Testis (tissue), 3 donors: ENCODE data around the gene ATG5. TPM values are rescaled to one million over a fixed set of nuclear protein-coding genes. Genes with fewer than 3 reads are reported as not detected.

Experiments used
- DNase-seq: peaks from one replicate; pipeline ENCODE4 v3.0.0-alpha.2; 2019
- H3K27ac ChIP-seq, 2 donors: fragments of 200-600 bp; sonication (generic); one replicate each; pipeline ENCODE4 v1.5.1; 2019
- H3K27me3 ChIP-seq: fragments of 200-600 bp; sonication (generic); one replicate; pipeline ENCODE4 v1.5.1; 2019
- H3K36me3 ChIP-seq: fragments of 200-600 bp; sonication (generic); one replicate; pipeline ENCODE4 v1.5.1; 2017; ENCODE audit warnings: low read depth; ENCODE audit errors: missing control alignments
- H3K4me1 ChIP-seq: fragments of 200-600 bp; sonication (generic); one replicate; pipeline ENCODE4 v1.5.1; 2019
- H3K4me3 ChIP-seq, 2 donors: fragments of 200-600 bp; sonication (generic); one replicate each; pipeline ENCODE4 v1.5.1; 2017 to 2019
- H3K9me3 ChIP-seq: fragments of 200-600 bp; sonication (generic); one replicate; pipeline ENCODE4 v1.5.1; 2017
- CTCF ChIP-seq, 3 experiments: fragments of 450-650 bp in 2 of 3; fragments of 200-600 bp in 1 of 3; sonication (generic) in 1 of 3; IDR thresholded peaks; one replicate each; pipeline ENCODE4 v1.5.1; 2016 to 2019; ENCODE audit warnings: antibody characterized with exemption in 3 of 3, mild to moderate bottlenecking in 2 of 3, moderate library complexity in 1 of 3
- POLR2A ChIP-seq: fragments of 450-650 bp; IDR thresholded peaks from one replicate; pipeline ENCODE4 v1.6.1; 2017; ENCODE audit warnings: antibody characterized with exemption, mild to moderate bottlenecking, moderate library complexity
- WGBS, 2 donors: methylation state at CpG; one replicate each; pipeline ENCODE4 v1.1.5; 2018; 5-methylcytosine and 5-hydroxymethylcytosine counted together
- intact Hi-C: fragments of 100-400 bp; cut with DNase I; formaldehyde crosslinking; loops from one replicate; pipeline ENCODE4 v1.15.1; 2023; ENCODE audit warnings: low total_unique reads
- polyA plus RNA-seq: library from polyadenylated mRNA; stranded (reverse); fragments of 350-450 nt; fragmentation: Illumina TruSeq; extraction: RNeasy Lipid Tissue Mini Kit (QIAGEN cat#74804); gene quantifications from one replicate; pipeline ENCODE4 v1.2.3, GENCODE V29; 2014; ENCODE audit warnings: low read depth, low replicate concordance; ENCODE audit not compliant: insufficient read depth
- total RNA-seq, 2 donors: library from RNA; depleted of rRNA; stranded (reverse); fragments of >200 nt; gene quantifications; one replicate each; pipeline ENCODE4 v1.2.3, GENCODE V29; 2016

Gene ATG5
- total and polyA plus RNA-seq, 3 donors from 2014 or later, result 21.5 to 34.9 (median 27.6) TPM

GRCh38 chr6:106162921-106163320, 162.6 kb downstream of the ATG5 start:
- H3K9me3 ChIP-seq, result no peaks in the 10 kb centered on the region
- no peak for DNase-seq

DNA sequence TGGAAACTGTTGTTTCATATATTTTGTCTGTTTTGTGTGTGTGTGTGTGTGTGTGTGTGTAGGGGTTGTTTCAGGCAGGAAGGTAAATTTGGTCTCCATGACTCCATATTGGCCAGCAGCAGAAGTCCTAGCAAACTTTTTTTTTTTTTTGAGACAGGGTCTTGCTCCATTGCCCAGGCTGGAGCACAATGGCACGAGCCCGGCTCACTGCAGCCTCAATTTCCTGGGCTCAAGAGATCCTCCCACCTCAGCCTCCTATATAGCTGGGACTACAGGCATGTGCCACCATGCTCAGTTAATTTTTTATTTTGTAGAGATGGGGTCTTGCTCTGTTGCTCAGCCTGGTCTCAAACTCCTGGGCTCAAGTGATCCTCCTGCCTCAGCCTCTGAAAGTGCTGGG, 163.7 kb downstream of the ATG5 start:
- Histone ChIP-seq H3K36me3 (no peaks in the 10 kb centered on the region), H3K9me3 (no peaks in the 10 kb centered on the region), H3K27me3 (no peaks in the 10 kb centered on the region), H3K4me1 (peaks cover 4% of the 10 kb centered on the region), H3K4me3 (no peak overlapping the region), H3K27ac (no peak overlapping the region)
- no peak for DNase-seq
- TF ChIP-seq POLR2A (no peak), CTCF (IDR thresholded peaks at IDR 0.05) (no peak)
- intact Hi-C loops, result no loop called here
- 94 to 96% methylated on average over 2 of the region's 2 CpGs for WGBS, 2 donors

More at GRCh38 chr6:106162921-106163320, 162.6 kb downstream of the ATG5 start:
- Histone ChIP-seq H3K27me3 (no peaks in the 10 kb centered on the region), H3K36me3 (no peaks in the 10 kb centered on the region), H3K27ac (no peak overlapping the region), H3K4me1 (no peaks in the 10 kb centered on the region), H3K4me3 (no peak overlapping the region)
- WGBS, 2 donors, result 82 to 91% methylated on average over 4 of the region's 4 CpGs
- intact Hi-C loops, result no loop called here
- TF ChIP-seq CTCF (IDR thresholded peaks at IDR 0.05) (no peak), POLR2A (no peak)

- intact Hi-C loops, result no loop called here
- no peaks in the 10 kb centered on the region for H3K36me3 ChIP-seq
- no peak for DNase-seq
- no peaks in the 10 kb centered on the region for H3K9me3 ChIP-seq
- H3K4me3 ChIP-seq, result no peak overlapping the region
- no peaks in the 10 kb centered on the region for H3K27me3 ChIP-seq
- WGBS, 2 donors, result 88 to 94% methylated on average over 3 of the region's 3 CpGs
- TF ChIP-seq POLR2A, result no peak
- TF ChIP-seq CTCF (IDR thresholded peaks at IDR 0.05), result no peak
- no peak overlapping the region for H3K27ac ChIP-seq
- H3K4me1 ChIP-seq, result peaks cover 8% of the 10 kb centered on the region
Measured at GRCh38 chr6:106161311-106161874, 164.2 kb downstream of the ATG5 start.

- TF ChIP-seq CTCF (IDR thresholded peaks at IDR 0.05) (no peak), POLR2A (no peak)
Measured at GRCh38 chr6:106160189-106160588, 165.4 kb downstream of the ATG5 start.

GRCh38 chr6:106159531-106159940, 166.0 kb downstream of the ATG5 start:
- Histone ChIP-seq H3K9me3 (no peaks in the 10 kb centered on the region), H3K27ac (no peak overlapping the region), H3K27me3 (no peaks in the 10 kb centered on the region), H3K4me1 (peaks cover 8% of the 10 kb centered on the region), H3K36me3 (no peaks in the 10 kb centered on the region), H3K4me3 (no peak overlapping the region)
- no peak for DNase-seq
- 94 to 95% methylated on average over 5 of the region's 5 CpGs for WGBS, 2 donors
- TF ChIP-seq POLR2A, result no peak
- TF ChIP-seq CTCF (IDR thresholded peaks at IDR 0.05), result no peak
- intact Hi-C loops, result no loop called here

More at GRCh38 chr6:106160189-106160588, 165.4 kb downstream of the ATG5 start:
- H3K9me3 ChIP-seq, result no peaks in the 10 kb centered on the region
- WGBS, 2 donors, result 77 to 96% methylated on average over 3 of the region's 3 CpGs
- no peaks in the 10 kb centered on the region for H3K27me3 ChIP-seq
- no peak overlapping the region for H3K27ac ChIP-seq
- H3K36me3 ChIP-seq, result no peaks in the 10 kb centered on the region
- peaks cover 8% of the 10 kb centered on the region for H3K4me1 ChIP-seq
- no peak for DNase-seq
- no peak overlapping the region for H3K4me3 ChIP-seq
- intact Hi-C loops, result no loop called here
